ENCODE data around the gene FADS1. TPM values are rescaled to one million over a fixed set of nuclear protein-coding genes. Genes with fewer than 3 reads are reported as not detected.
A peak's percentile ranks its signal among the peaks of the same experiment; 100 is the strongest.

Gene FADS1
- total RNA-seq, 1 experiment from 2014 or later, result 116 TPM

- Histone ChIP-seq H3K27me3 (replicated peaks; ENCODE audit: control insufficient read depth, insufficient read depth, low read length) (no peaks in the 10 kb centered on the region), H3K4me3 (ENCODE audit: low read depth, low read length) (peak overlapping the region; percentile 1; the same call in 1 of the 2 replicates), H3K4me1 (peaks cover 59% of the 10 kb centered on the region), H3K9me3 (no peaks in the 10 kb centered on the region), H3K36me3 (ENCODE audit: control insufficient read depth, insufficient read depth, low read length) (peaks cover 3% of the 10 kb centered on the region)
- Mint-ChIP-seq H3K9me3 (ENCODE audit: unreplicated experiment) (no peaks in the 10 kb centered on the region), H3K36me3 (ENCODE audit: insufficient read depth, unreplicated experiment) (peaks cover 74% of the 10 kb centered on the region), H3K4me3 (ENCODE audit: unreplicated experiment) (peak overlapping the region; percentile 63), H3K27ac (ENCODE audit: unreplicated experiment) (peak overlapping the region; percentile 87), H3K27me3 (ENCODE audit: insufficient read depth, unreplicated experiment) (no peaks in the 10 kb centered on the region), H3K4me1 (ENCODE audit: low read depth, unreplicated experiment) (peaks cover 21% of the 10 kb centered on the region)
- POLR2A ChIA-PET, result interaction anchor here (0.6 to 1.0 kb wide), 7 partner anchors 10 to 115 kb away, joined by 3 to 9 read pairs (median 4); partner anchors contain the start of genes FEN1 and TMEM258
- no TSS peak for BruUV-seq (replicated peaks)
- intact Hi-C loops (cut with micrococcal nuclease; ENCODE audit: unreplicated experiment), result loop anchor here (1.0 kb wide), 1 partner anchor 13 kb away; no protein-coding TSS in a partner anchor
- peak; percentile 66 to 89 for TF ChIP-seq CTCF (IDR thresholded peaks at IDR 0.05; ENCODE audit: insufficient read depth in 1 of 2, low read depth in 1 of 2, low read length in 1 of 2, severe bottlenecking in 1 of 2, unreplicated experiment in 1 of 2)
- CTCF ChIA-PET, result interaction anchor here (0.6 to 2.1 kb wide), 15 partner anchors 10 to 164 kb away, joined by 3 to 55 read pairs (median 5); partner anchors contain the start of genes FEN1, MYRF and TMEM258
- peak; percentile 91 to 92 for DNase-seq
Measured at GRCh38 chr11:61769169-61769920, 47.5 kb downstream of the FADS1 start.

- Histone ChIP-seq H3K4me1 (peaks cover 66% of the 10 kb centered on the region), H3K27me3 (replicated peaks; ENCODE audit: control insufficient read depth, insufficient read depth, low read length) (no peaks in the 10 kb centered on the region), H3K4me3 (ENCODE audit: low read depth, low read length) (no peak overlapping the region), H3K36me3 (ENCODE audit: control insufficient read depth, insufficient read depth, low read length) (peaks cover 4% of the 10 kb centered on the region), H3K9me3 (no peaks in the 10 kb centered on the region)
- Mint-ChIP-seq H3K27ac (ENCODE audit: unreplicated experiment) (peak overlapping the region; percentile 87), H3K4me3 (ENCODE audit: unreplicated experiment) (peak overlapping the region; percentile 46), H3K36me3 (ENCODE audit: insufficient read depth, unreplicated experiment) (peaks cover 75% of the 10 kb centered on the region), H3K4me1 (ENCODE audit: low read depth, unreplicated experiment) (peaks cover 21% of the 10 kb centered on the region), H3K27me3 (ENCODE audit: insufficient read depth, unreplicated experiment) (no peaks in the 10 kb centered on the region), H3K9me3 (ENCODE audit: unreplicated experiment) (no peaks in the 10 kb centered on the region)
- CTCF ChIA-PET, result interaction anchor here (0.5 to 2.1 kb wide), 4 partner anchors 12 to 21 kb away, joined by 3 to 34 read pairs (median 20); no protein-coding TSS in a partner anchor
- no peak for TF ChIP-seq CTCF (IDR thresholded peaks at IDR 0.05; ENCODE audit: insufficient read depth in 1 of 2, low read depth in 1 of 2, low read length in 1 of 2, severe bottlenecking in 1 of 2, unreplicated experiment in 1 of 2)
- no TSS peak for BruUV-seq (replicated peaks)
- DNase-seq, result no peak
- POLR2A ChIA-PET, result no interaction called here
- intact Hi-C loops (cut with micrococcal nuclease; ENCODE audit: unreplicated experiment), result loop anchor here (1.0 kb wide), 1 partner anchor 12 kb away; no protein-coding TSS in a partner anchor
Measured at GRCh38 chr11:61768376-61769076, 48.3 kb downstream of the FADS1 start.

- H3K4me3 Mint-ChIP-seq (ENCODE audit: unreplicated experiment), result no peak overlapping the region
- no peaks in the 10 kb centered on the region for H3K9me3 ChIP-seq
- peaks cover 14% of the 10 kb centered on the region for H3K4me1 Mint-ChIP-seq (ENCODE audit: low read depth, unreplicated experiment)
- H3K36me3 Mint-ChIP-seq (ENCODE audit: insufficient read depth, unreplicated experiment), result peaks cover 61% of the 10 kb centered on the region
- no peak for DNase-seq
- BruUV-seq (replicated peaks), result no TSS peak
- no peak for TF ChIP-seq CTCF (IDR thresholded peaks at IDR 0.05; ENCODE audit: insufficient read depth in 1 of 2, low read depth in 1 of 2, low read length in 1 of 2, severe bottlenecking in 1 of 2, unreplicated experiment in 1 of 2)
- H3K27me3 ChIP-seq (replicated peaks; ENCODE audit: control insufficient read depth, insufficient read depth, low read length), result no peaks in the 10 kb centered on the region
- peaks cover 4% of the 10 kb centered on the region for H3K36me3 ChIP-seq (ENCODE audit: control insufficient read depth, insufficient read depth, low read length)
- CTCF ChIA-PET, result interaction anchor here (0.7 to 2.6 kb wide), 5 partner anchors 9 to 99 kb away, joined by 3 to 13 read pairs (median 4); no protein-coding TSS in a partner anchor
- H3K4me3 ChIP-seq (ENCODE audit: low read depth, low read length), result no peak overlapping the region
- peak overlapping the region; percentile 87 for H3K27ac Mint-ChIP-seq (ENCODE audit: unreplicated experiment)
- intact Hi-C loops (cut with micrococcal nuclease; ENCODE audit: unreplicated experiment), result no loop called here
- H3K4me1 ChIP-seq, result peaks cover 69% of the 10 kb centered on the region
- no peaks in the 10 kb centered on the region for H3K27me3 Mint-ChIP-seq (ENCODE audit: insufficient read depth, unreplicated experiment)
- no peaks in the 10 kb centered on the region for H3K9me3 Mint-ChIP-seq (ENCODE audit: unreplicated experiment)
- POLR2A ChIA-PET, result no interaction called here
Measured at GRCh38 chr11:61766353-61766841, 50.4 kb downstream of the FADS1 start.

Measured in Caco-2 (cell line).